A549 treated with DMSO at 1 μM for 4 hours (cell line): ENCODE results near the gene CHST5. TPM values are rescaled to one million over a fixed set of nuclear protein-coding genes. Genes with fewer than 3 reads are reported as not detected.

Source experiments
- total RNA-seq: library from RNA; stranded (reverse); fragments of 200-300 nt; extraction: Qiagen RNA extraction; gene quantifications from 5 replicates; pipeline ENCODE4 v1.2.3, GENCODE V29; 2022; ENCODE audit warnings: low read depth

Gene CHST5
- total RNA-seq = 0.07 to 0.10 TPM (median 0.08 TPM) in 3 of 5 replicates, not detected in the others

GRCh38 chr16:75535901-75536300, at the start of gene CHST5:
Gene CHST5 (minus strand): TSS chr16:75536108. CDS start chr16:75530384, 5,724 bp downstream.

GRCh38 chr16:75566040-75566757, 30.3 kb upstream of the CHST5 start, which contains the start of gene GABARAPL2:
Gene GABARAPL2 (plus strand): TSS chr16:75566379. CDS start chr16:75566487, 108 bp downstream.

DNA sequence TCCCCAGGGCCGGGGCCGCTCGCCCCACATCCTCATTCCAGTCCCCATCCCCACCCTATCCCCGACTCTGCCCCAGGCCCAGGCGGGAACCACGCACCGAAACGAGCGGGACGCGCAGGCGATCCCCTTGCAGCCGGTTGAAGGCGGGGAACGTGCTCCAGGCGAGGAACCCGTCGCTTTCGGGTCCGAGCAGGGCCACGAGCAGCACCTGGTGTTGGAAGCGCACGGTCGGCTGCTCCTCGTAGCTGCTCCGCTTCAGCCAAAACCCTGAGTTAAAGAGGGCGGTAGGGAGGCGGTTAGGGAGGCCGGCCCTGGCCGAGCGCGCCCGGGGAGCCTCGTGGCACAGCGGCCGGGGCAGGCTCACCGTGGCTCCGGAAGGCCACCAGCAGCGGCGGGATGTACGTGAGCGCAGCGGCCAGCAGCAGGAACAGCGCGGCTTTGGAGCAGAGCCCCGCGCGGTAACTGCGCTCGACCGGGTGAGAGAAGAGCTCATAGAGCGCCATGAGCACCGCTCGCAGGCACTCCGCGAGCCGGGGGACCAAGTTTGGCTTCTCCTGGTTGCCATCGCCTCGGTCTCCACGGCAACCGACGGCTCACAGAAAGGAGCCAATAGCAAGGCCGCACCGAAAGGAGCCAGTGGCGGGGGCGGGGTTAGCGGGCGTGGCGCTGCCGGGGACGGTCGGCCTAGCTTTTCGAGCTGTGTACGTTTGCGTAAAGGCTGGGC, 20.0 kb upstream of the CHST5 start, which contains the start of gene TMEM231:
TMEM231 (minus strand) TSS at position 546 of the 724 bp plus-strand sequence; CDS start at position 503, 43 bp downstream.

DNA sequence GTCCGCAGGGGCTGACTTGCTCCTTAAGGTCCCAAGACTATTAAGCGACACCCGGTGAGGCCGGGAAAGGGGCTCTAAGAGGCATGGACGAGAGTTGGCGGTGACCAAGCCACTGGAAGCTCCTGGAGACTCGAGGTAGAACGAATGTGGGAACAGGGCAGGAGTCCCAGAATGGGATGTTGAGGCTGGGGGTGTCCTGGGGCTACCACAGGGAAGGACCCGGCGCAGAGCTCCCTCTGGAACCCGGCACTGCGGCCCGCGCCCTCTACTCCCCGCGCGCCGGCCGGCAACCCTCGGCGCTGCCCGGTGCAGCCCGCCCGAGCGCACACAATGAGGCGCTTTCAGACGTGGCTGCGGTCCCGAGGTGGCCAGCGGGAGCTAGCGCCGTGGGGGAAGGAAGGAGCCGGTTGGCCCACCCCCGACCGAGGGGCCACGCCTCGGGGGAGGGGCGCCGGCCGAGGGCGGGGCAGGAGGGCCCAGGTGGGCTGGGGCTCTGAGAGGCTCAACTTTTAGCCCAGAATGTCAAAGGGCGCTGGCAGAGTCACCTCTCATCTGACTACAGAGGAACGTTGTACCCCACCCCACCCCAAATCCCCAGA, 40.7 kb downstream of the CHST5 start, which contains the start of gene CHST6:
CHST6 (minus strand) TSS at position 366 of the 599 bp plus-strand sequence. CDS start 15,613 bp downstream, outside the sequence.

Other genes starting within 250 kb of the CHST5 start
- 50.8 to 59.6 TPM (median 53.8 TPM) in 5 replicates for gene CFDP1, start 102.6 kb downstream of the CHST5 start, total RNA-seq
- gene TMEM170A, start 71.4 kb downstream of the CHST5 start, total RNA-seq = 12.5 to 19.0 TPM (median 16.0 TPM) in 5 replicates
- gene CHST6, start 40.7 kb downstream of the CHST5 start, total RNA-seq = 0.07 to 0.16 TPM (median 0.12 TPM) in 5 replicates
- 8.5 to 9.8 TPM (median 9.6 TPM) in 5 replicates for gene TMEM231, start 20.1 kb upstream of the CHST5 start, total RNA-seq
- 77.2 to 101 TPM (median 90.6 TPM) in 5 replicates for gene GABARAPL2, start 30.3 kb upstream of the CHST5 start, total RNA-seq
- gene ADAT1, start 87.2 kb upstream of the CHST5 start, total RNA-seq = 34.0 to 46.1 TPM (median 43.2 TPM) in 5 replicates
- 173 to 184 TPM (median 178 TPM) in 5 replicates for gene KARS1, start 111.6 kb upstream of the CHST5 start, total RNA-seq
- gene TERF2IP, start 111.7 kb upstream of the CHST5 start, total RNA-seq = 39.3 to 47.8 TPM (median 45.2 TPM) in 5 replicates
- not detected in 5 replicates for gene CPHXL2, start 140.9 kb upstream of the CHST5 start, total RNA-seq
- not detected in 5 replicates for gene DUXB, start 165.4 kb upstream of the CHST5 start, total RNA-seq
- gene CPHXL, start 190.4 kb upstream of the CHST5 start, total RNA-seq = not detected in 5 replicates